T-helper 17 cell (primary cell): ENCODE measurements around the gene SUB1. TPM values are rescaled to one million over a fixed set of nuclear protein-coding genes. Genes with fewer than 3 reads are reported as not detected.
A peak's percentile ranks its signal among the peaks of the same experiment; 100 is the strongest.

Experiments used
- ATAC-seq: fragments of 150-1000 bp; cut with Tn5 transposase; 2 replicates; pipeline ENCODE4 v1.10.0; 2021; ENCODE audit warnings: mild to moderate bottlenecking, moderate library complexity
- DNase-seq, 3 donors: peaks; one replicate each; pipeline versions ENCODE4 v3.0.0 to v3.0.0-alpha.2; 2020 to 2021
- H3K9me3 ChIP-seq: one replicate; pipeline ENCODE4 v1.7.0; 2013; ENCODE audit warnings: low read length, mild to moderate bottlenecking; ENCODE audit not compliant: control insufficient read depth, poor library complexity, severe bottlenecking
- H3K27ac Mint-ChIP-seq: one replicate; pipeline ENCODE4 v1.8.0; 2022; ENCODE audit warnings: mild to moderate bottlenecking, moderate library complexity, mixed read lengths
- H3K27me3 Mint-ChIP-seq: one replicate; pipeline ENCODE4 v1.8.0; 2022; ENCODE audit warnings: mixed read lengths
- H3K36me3 Mint-ChIP-seq: one replicate; pipeline ENCODE4 v1.8.0; 2022; ENCODE audit warnings: low read depth, mixed read lengths
- H3K4me1 Mint-ChIP-seq: one replicate; pipeline ENCODE4 v1.8.0; 2022; ENCODE audit warnings: mild to moderate bottlenecking, mixed read lengths
- H3K4me3 Mint-ChIP-seq: one replicate; pipeline ENCODE4 v1.8.0; 2022; ENCODE audit warnings: mild to moderate bottlenecking, moderate library complexity, mixed read lengths
- total RNA-seq, 4 donors: library from RNA in 2 of 4; stranded (reverse) in 2 of 4; gene quantifications; one replicate each; pipeline ENCODE4 v1.2.3 and lab custom pipeline; 2022 to 2026

SUB1 gene
- total RNA-seq, 2 donors from 2014 or later, result 311 to 325 TPM

DNA sequence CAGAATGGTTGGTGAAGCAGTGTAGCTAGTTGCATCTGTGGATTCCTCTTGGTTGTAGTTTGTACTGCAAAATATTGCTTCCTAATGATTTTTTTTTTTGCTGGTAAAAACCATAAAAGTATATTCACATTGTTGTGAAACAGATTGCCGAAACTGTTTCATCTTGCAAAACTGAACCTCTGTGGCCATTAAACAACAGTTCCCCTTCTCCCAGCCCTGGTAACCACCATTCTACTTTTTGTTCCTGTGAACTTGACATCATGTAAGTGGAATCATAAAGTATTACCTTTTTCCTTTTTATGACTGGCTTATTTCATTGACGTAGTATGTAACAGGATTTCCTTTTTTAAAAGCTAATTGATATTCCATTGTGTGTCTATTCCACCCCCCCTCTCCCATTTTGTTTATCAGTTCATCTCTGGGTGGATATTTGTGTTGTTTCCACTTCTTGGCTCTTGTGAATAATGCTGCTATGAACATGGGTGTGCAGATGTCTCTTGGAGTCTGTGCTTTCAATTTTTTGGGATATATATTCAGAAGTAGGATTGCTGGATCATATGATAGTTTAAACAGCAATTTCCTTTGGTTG lies 11.8 kb downstream of the SUB1 start:
- DNase-seq (no peak), ATAC-seq (no peak)
- Mint-ChIP-seq H3K27me3 (no peaks in the 10 kb centered on the region), H3K4me1 (peaks cover 55% of the 10 kb centered on the region), H3K36me3 (peaks cover 15% of the 10 kb centered on the region), H3K4me3 (peak overlapping the region; percentile 76), H3K27ac (peak overlapping the region; percentile 67)
- H3K9me3 ChIP-seq, result no peaks in the 10 kb centered on the region

GRCh38 chr5:32598260-32598937 lies 13.0 kb downstream of the SUB1 start:
- ATAC-seq, result peak; percentile 63

DNA sequence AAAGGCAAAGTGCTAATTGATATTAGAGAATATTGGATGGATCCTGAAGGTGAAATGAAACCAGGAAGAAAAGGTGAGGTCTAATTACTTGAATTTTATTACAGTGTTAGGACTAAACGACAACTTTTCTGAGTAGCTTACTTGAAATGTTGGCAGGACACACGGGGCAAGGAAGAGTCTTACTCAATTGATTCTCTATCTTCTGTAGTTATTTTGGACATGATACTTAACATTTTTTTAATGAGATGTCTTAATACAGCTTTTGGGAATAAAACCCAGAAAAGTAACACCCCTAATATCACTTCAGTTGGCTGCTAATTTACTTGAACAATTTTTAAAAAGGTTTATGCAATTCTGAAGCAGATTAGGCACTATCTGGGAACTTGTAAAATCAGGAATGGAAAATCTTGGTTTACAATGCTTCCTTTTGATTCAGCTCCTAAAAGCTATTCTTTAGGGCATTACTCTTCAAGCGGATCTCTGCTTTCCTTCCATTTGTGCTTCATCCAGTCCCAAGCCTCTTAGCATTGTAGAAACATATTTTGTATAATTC lies 13.7 kb downstream of the SUB1 start:
- no peak for ATAC-seq
- H3K27ac Mint-ChIP-seq, result peak overlapping the region; percentile 67
- H3K4me1 Mint-ChIP-seq, result peaks cover 48% of the 10 kb centered on the region
- no peaks in the 10 kb centered on the region for H3K27me3 Mint-ChIP-seq
- peaks cover 8% of the 10 kb centered on the region for H3K36me3 Mint-ChIP-seq
- peak overlapping the region; percentile 36 for H3K4me3 Mint-ChIP-seq
- DNase-seq, result no peak
- H3K9me3 ChIP-seq, result no peaks in the 10 kb centered on the region

More at GRCh38 chr5:32598260-32598937, 13.0 kb downstream of the SUB1 start:
- Mint-ChIP-seq H3K4me1 (peaks cover 49% of the 10 kb centered on the region), H3K27me3 (no peaks in the 10 kb centered on the region), H3K27ac (peak overlapping the region; percentile 67), H3K4me3 (peak overlapping the region; percentile 39), H3K36me3 (peaks cover 8% of the 10 kb centered on the region)
- H3K9me3 ChIP-seq, result no peaks in the 10 kb centered on the region
- DNase-seq, result no peak

DNA sequence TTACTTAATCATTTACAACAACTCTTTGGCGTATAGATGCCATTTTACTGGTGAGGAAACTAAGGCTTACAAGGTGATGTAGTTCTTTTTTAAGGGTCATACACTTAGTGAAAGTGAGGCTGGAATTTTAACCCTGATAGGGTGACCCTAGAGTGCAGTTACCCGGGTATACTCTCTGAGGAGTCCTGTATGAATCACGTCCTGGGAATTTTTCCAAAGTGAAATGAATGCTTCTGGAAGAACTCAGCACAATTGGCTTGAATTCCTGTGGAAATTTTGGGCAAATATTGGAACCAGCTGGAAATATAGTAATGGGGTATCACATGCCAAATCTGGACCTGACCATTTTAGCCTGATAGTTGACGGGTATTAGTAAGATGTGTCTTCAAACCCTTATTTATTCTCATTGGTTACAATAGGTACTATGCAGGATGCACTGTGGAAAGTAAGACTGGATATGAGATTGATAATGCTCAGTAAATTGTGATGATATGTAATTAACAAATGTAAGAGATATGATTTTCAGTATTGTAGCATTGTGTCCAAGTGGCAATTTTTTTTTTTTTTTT lies 14.8 kb downstream of the SUB1 start:
- DNase-seq (no peak), ATAC-seq (no peak)
- H3K4me1 Mint-ChIP-seq, result peaks cover 51% of the 10 kb centered on the region
- peaks cover 8% of the 10 kb centered on the region for H3K36me3 Mint-ChIP-seq
- H3K9me3 ChIP-seq, result no peaks in the 10 kb centered on the region
- no peaks in the 10 kb centered on the region for H3K27me3 Mint-ChIP-seq
- H3K27ac Mint-ChIP-seq, result peak overlapping the region; percentile 67
- no peak overlapping the region for H3K4me3 Mint-ChIP-seq

GRCh38 chr5:32601623-32602295 lies 16.4 kb downstream of the SUB1 start:
- peaks cover 8% of the 10 kb centered on the region for H3K36me3 Mint-ChIP-seq
- peaks cover 43% of the 10 kb centered on the region for H3K4me1 Mint-ChIP-seq
- no peak overlapping the region for H3K4me3 Mint-ChIP-seq
- ATAC-seq (no peak), DNase-seq (no peak)
- H3K27me3 Mint-ChIP-seq, result no peaks in the 10 kb centered on the region
- H3K27ac Mint-ChIP-seq, result peak overlapping the region; percentile 90
- H3K9me3 ChIP-seq, result no peaks in the 10 kb centered on the region

- Mint-ChIP-seq H3K36me3 (peaks cover 6% of the 10 kb centered on the region), H3K4me1 (peaks cover 35% of the 10 kb centered on the region), H3K27ac (peak overlapping the region; percentile 90), H3K27me3 (no peaks in the 10 kb centered on the region), H3K4me3 (no peak overlapping the region)
- DNase-seq (no peak), ATAC-seq (no peak)
- no peaks in the 10 kb centered on the region for H3K9me3 ChIP-seq
These were observed 17.5 kb downstream of the SUB1 start for GRCh38 chr5:32602906-32603305.

GRCh38 chr5:32604800-32605765 lies 19.7 kb downstream of the SUB1 start:
- Mint-ChIP-seq H3K4me1 (peaks cover 26% of the 10 kb centered on the region), H3K36me3 (peaks cover 2% of the 10 kb centered on the region), H3K27me3 (no peaks in the 10 kb centered on the region), H3K27ac (peak overlapping the region; percentile 93), H3K4me3 (peak overlapping the region; percentile 79)
- DNase-seq (no peak), ATAC-seq (peak; percentile 37)
- no peaks in the 10 kb centered on the region for H3K9me3 ChIP-seq

- Mint-ChIP-seq H3K4me3 (peak overlapping the region; percentile 79), H3K27me3 (no peaks in the 10 kb centered on the region), H3K27ac (peak overlapping the region; percentile 93), H3K36me3 (peaks cover 2% of the 10 kb centered on the region), H3K4me1 (peaks cover 24% of the 10 kb centered on the region)
- DNase-seq (no peak), ATAC-seq (peak; percentile 16)
- no peaks in the 10 kb centered on the region for H3K9me3 ChIP-seq
These were observed 20.4 kb downstream of the SUB1 start for GRCh38 chr5:32605766-32606152.

- DNase-seq, result no peak
- no peaks in the 10 kb centered on the region for H3K27me3 Mint-ChIP-seq
- H3K4me1 Mint-ChIP-seq, result peaks cover 11% of the 10 kb centered on the region
- H3K9me3 ChIP-seq, result no peaks in the 10 kb centered on the region
- no peaks in the 10 kb centered on the region for H3K36me3 Mint-ChIP-seq
- H3K27ac Mint-ChIP-seq, result peak overlapping the region; percentile 56
- ATAC-seq, result no peak
- H3K4me3 Mint-ChIP-seq, result no peak overlapping the region
These were observed 27.0 kb downstream of the SUB1 start for GRCh38 chr5:32612134-32612888.

DNA sequence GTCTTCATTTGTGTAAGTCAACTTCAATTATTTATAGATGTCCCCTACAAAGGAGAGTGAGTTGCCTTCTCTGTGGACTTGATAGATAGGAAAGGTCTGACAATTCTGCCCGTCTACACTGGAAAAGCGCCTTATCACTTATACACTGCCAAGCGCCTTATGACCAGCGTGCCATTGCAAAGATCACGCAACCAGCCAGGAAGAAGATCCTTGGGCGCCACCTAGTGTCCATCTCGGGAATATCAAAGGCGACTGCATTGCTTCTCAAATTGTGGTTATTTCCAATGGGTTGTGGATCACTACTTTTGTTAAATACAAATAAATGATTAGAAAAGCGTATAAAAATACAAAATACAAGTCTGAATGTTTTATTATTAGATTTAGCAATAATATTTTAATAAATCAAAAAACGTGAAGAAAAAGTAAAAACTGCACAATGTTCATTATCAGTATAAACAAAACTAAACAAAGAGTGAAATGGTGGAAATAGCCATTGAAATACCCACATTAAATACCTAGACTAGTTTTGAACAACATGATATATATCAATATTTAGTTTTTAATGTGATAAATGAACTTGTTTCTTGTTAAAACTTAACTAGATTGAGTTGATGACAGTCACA lies 27.8 kb downstream of the SUB1 start:
- ATAC-seq (peak; percentile 87), DNase-seq (peak; percentile 65 to 84 (median 66))
- no peaks in the 10 kb centered on the region for H3K9me3 ChIP-seq
- Mint-ChIP-seq H3K4me1 (peaks cover 11% of the 10 kb centered on the region), H3K36me3 (no peaks in the 10 kb centered on the region), H3K27ac (peak overlapping the region; percentile 56), H3K4me3 (no peak overlapping the region), H3K27me3 (no peaks in the 10 kb centered on the region)

GRCh38 chr5:32615236-32615635 lies 29.9 kb downstream of the SUB1 start:
- peaks cover 11% of the 10 kb centered on the region for H3K4me1 Mint-ChIP-seq
- no peak overlapping the region for H3K4me3 Mint-ChIP-seq
- H3K36me3 Mint-ChIP-seq, result peaks cover 2% of the 10 kb centered on the region
- ATAC-seq (no peak), DNase-seq (no peak)
- H3K27ac Mint-ChIP-seq, result no peak overlapping the region
- H3K9me3 ChIP-seq, result no peaks in the 10 kb centered on the region
- no peaks in the 10 kb centered on the region for H3K27me3 Mint-ChIP-seq
